GM10847 (cell line): ENCODE measurements around the gene BNC1.

Source experiments
- POLR2A ChIP-seq: IDR thresholded peaks from 2 replicates; pipeline ENCODE4 v1.6.1; 2011; ENCODE audit not compliant: insufficient read length; ENCODE audit errors: extremely low read depth

The BNC1 gene, protein sequence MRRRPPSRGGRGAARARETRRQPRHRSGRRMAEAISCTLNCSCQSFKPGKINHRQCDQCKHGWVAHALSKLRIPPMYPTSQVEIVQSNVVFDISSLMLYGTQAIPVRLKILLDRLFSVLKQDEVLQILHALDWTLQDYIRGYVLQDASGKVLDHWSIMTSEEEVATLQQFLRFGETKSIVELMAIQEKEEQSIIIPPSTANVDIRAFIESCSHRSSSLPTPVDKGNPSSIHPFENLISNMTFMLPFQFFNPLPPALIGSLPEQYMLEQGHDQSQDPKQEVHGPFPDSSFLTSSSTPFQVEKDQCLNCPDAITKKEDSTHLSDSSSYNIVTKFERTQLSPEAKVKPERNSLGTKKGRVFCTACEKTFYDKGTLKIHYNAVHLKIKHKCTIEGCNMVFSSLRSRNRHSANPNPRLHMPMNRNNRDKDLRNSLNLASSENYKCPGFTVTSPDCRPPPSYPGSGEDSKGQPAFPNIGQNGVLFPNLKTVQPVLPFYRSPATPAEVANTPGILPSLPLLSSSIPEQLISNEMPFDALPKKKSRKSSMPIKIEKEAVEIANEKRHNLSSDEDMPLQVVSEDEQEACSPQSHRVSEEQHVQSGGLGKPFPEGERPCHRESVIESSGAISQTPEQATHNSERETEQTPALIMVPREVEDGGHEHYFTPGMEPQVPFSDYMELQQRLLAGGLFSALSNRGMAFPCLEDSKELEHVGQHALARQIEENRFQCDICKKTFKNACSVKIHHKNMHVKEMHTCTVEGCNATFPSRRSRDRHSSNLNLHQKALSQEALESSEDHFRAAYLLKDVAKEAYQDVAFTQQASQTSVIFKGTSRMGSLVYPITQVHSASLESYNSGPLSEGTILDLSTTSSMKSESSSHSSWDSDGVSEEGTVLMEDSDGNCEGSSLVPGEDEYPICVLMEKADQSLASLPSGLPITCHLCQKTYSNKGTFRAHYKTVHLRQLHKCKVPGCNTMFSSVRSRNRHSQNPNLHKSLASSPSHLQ

DNA sequence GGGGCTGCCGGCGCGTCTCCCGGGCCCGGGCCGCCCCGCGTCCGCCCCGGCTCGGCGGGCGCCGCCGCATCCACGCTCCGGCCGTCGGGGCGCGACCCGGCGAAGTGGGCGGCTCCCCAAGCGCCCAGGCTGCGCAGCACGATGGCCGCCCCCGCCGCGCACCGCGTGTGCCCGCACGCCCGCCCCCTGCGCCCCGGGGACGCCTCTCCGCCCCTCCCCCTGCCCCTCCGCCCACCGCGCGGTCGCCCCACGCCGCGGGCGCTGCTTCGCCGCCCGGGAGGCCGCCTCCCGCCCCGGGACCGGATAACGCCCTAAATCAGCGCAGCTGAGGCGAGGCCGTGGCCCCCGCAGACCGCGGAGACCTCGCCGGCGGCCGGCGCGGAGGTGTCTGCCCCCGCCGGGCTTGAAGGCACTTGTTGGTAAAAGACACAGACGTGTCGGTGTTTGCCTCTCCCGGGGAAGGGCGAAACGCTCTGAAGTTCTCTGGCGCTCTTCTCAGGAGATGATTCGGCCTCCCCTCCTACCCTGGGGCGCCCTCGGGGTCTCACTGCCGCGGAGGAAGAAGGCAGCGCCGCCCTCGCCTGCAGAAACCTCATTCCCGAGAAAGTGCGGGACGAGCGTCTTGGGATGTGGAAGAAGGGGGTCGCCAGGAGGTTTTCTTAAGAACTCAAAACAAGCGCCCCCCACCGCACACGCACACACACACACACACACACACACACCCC, at the start of gene BNC1:
BNC1 (minus strand) TSS at position 106 of the 725 bp plus-strand sequence; CDS start at position 70, 36 bp downstream.
- TF ChIP-seq POLR2A = no peak

DNA sequence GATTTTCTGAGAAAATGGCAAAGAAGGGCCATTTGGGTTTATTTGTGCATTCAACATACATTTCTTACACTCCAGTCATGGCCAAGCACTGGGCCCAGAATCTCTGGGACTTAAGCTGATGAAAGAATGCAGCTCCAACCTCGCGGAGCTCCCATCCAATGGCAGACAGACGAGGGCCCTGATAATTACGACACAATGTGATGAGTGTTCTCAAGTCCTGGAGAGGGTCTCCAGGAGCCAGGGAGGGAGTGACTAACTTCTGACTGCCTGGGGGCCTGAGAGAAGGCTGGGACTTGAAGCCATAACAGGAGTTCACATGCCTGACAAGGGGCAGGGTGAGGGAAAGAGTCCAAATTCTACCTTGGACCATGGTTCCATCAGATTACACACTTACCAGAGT, 42.6 kb upstream of the BNC1 start:
- TF ChIP-seq POLR2A = no peak

DNA sequence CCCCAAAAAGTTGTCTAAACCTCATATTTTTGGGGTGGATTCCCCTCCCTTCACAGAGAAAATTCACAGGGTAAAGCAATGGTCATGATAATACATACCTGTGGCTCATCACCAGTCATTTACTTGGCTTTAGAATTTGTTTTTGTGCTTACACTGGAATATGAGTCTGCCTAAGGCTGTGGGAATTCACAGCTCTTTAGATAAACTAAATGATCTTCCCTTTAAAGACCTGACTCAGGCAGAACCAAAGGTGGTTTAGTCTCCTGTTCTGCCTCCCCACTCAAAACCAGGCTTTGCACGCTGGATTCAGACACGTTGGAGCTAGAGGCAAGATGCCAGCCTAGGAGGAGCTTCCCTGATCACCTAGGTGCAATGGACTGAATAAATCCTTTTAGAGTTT, 40.3 kb upstream of the BNC1 start:
- no peak for TF ChIP-seq POLR2A

DNA sequence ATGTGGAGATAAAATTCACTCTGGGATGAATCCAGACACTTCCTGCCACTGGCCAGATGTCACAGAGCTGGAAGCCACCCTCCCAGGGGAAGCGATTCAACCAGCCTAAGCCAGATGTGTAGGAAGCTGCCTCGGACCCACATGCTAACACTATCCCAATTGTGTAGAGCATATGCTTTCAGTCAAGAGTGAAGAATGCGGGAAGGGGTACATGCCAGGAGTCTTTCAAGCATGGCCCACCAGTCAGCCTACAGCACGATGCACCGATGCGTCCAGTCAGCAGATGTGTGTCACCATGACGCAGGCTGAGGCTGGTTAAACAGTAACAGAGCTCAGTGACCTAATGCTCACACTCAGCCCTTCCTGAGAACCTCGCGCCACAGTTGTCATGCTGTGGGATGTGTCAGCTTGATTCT, 38.8 kb upstream of the BNC1 start:
- no peak for TF ChIP-seq POLR2A

DNA sequence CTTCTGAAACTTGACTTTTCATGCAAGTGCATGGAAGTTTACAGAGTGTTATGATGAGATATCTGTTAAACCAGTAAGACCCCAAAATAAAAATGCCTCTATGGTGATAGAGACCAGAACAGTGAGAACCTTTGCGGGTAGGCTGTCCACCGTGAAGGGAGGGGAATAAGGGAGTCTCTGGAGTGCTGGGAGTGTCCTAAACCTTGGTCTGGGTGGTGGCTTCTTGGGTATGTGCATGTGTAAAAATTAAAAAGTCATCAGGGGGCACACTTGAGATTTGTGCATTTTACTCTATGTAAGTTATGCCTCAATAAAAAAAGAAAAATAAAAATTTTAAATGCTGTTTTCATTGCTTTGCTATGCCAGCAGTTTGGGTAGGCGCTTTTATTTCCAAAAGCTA, 38.2 kb upstream of the BNC1 start:
- TF ChIP-seq POLR2A = no peak

DNA sequence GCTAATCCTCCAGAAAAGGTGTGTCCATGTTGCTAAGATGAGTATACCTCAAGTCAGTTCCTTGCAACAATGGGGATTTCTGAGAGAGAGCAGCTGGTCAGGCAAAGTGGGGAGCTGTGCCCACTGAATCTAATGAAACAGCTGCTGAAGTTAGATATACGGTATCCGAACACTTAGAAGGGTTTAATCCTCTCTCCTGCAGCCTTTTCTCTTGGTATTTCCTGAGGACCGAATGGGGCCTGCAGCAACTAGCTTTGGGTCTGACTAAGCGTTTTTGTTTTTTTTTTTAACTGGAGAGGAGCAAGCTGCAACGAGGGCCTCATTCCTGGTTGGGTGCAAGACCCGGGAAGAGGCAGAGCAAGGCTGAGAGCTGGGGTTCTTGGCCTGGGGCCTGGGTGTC, 37.6 kb upstream of the BNC1 start:
- no peak for TF ChIP-seq POLR2A

DNA sequence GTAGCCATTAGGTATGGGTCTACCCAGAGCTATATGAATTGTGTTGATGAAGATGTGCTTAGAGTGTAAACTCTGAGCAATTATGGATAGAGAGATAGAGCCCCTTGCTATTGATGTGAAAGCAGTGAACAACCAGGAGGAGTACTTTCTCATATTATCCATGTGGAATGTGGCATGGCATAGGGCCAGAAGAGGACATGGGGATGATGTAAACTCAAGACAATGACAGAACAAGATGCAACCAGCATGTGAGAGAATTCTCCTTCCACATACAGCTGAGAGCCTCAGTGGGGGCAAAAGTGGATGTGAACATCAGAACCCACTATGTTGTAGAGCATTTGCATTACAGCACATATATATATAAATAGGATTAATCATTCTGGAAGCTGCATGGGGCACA, 36.4 kb upstream of the BNC1 start:
- TF ChIP-seq POLR2A = no peak

DNA sequence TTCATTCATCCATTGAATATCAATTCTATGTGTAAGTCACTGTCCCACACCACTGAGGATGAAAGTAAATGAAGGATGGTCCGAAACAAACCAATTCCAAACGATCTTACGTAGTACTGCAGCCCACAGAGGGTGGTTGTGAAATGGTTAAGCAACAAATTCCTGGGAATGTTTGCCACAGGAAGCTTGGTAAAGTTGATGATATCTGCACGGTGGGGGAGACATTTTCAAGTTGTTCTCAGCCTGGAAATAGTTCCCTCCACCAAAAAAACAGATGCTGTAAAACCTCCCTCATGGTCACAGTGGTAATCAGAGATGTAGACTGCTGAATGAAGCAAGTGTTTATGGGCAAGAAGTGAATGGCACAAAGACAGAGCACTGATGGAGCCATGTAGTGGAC, 35.9 kb upstream of the BNC1 start:
- TF ChIP-seq POLR2A = no peak

DNA sequence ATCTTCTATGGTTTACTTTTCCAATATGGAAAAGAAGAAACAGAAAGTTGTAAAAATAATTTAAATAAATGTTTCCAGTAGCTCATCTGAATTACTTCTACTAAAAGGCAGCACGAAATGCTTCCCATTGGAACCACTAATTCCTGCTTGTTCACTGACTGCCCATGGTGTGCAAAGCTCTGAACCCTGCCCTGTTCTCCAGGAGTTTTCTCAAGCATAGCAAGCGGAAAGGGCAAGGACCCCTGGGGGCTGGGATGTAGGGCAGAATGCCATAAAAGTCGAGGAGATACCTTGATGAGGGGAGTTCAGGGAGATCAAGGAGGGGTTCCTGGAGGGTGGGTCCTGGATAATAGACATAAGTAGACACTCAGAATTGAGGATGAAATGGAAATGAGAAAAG, 35.3 kb upstream of the BNC1 start:
- TF ChIP-seq POLR2A = no peak

DNA sequence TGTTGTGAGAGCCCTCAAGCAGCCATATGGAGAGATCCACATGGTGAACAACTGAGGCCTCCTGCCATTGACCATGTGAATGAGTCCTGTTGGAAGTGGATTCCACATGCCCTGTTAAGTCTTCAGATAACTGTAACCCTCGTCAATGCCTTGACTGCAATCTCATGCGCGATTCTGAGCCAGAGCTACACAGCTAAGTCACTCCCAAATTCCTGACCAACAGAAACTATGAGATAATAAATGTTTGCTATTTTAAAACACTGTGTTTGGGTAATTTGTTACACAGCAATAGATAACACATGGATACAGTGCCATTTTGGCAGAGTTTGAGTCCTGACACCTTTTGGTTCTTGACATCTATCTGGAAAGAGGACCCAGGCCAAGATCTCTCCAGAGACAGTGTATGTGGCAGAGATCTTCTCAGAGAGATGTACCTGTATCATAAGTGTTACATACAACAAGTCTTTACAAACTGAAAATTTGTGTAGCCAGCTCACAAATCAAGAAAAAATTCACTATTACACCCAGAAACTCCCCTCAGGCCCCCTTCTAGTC, 34.5 kb upstream of the BNC1 start:
- no peak for TF ChIP-seq POLR2A

DNA sequence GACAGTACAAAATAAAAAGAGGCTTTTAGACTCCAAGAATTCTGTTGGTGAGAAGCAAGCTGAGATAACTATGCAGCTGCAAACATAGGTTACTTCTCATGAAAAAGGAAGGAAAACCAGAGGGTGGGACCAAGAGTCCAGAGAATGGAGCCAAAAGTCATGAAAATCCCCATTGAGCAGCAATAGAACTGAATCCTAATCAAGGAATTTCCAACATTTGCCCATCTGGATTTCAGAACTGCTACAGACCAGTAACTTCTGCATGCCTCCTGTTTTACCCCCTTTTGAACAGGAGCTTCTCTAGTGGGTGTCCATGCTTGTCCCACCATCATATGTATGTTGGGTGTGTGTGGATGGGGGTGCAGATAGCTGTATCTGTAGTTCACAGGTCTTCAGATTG, 33.6 kb upstream of the BNC1 start:
- TF ChIP-seq POLR2A = no peak

DNA sequence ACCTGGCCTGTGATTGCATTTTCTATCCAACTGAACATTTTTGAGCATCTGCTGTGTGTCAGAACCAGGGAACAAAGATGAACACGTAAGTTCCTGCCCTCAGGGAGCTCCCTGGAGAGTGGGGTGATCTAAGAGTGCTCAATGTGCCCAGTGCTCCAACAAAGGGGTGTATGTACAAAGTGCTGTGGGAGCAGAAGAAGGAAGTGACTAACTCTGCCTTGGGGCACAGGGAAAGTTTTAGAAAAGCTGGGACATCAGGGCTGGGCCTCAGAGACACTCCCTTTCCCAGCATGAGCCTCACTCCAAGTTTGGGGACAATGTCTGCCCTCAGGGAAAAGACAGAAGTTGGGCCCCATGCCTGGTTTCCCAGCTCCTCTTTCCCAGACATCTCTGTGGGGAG, 27.6 kb upstream of the BNC1 start:
- no peak for TF ChIP-seq POLR2A

DNA sequence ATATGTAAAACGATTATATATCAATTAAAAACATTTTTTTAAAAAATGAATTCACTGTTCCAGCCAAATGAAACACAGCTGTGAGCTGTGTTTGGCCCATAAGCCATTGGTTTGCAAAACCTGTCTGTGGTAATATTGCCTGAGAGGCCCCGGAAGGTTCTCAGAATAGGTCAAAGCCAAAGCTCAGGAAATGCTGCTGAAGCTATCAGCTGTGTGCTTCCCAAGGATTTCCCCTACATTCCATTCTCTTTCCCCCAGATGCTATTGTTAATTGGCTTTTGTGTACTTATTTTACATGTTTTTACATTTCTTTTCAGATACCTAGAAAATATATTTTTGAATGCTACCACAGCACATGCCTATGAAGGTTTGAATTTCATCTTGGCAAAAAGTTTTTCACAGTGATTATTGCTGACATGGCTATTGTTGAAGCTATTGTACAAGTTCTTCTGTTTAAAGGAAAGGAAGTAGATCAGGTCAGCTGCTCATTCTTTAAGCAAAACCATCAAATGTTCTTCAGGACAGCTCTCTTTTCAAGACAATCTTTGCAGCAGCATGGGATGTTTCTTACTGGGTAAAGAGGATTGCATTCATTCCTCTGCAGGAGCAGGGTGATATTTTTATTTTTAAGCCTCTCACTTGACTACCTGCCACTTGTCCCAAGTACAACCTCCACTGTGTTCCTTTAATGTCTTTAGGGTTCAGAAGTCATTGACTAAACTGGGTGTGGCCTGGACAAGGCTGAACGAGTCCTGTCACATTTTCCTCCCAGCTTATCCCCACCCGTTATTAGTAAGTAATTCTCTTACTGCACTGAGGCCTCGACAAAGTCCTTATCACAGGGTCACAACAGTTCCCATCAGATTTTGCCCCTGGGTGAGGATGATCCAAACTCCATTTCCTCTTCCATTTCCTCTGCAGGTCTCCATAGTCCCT, 26.3 kb upstream of the BNC1 start:
- TF ChIP-seq POLR2A = no peak

DNA sequence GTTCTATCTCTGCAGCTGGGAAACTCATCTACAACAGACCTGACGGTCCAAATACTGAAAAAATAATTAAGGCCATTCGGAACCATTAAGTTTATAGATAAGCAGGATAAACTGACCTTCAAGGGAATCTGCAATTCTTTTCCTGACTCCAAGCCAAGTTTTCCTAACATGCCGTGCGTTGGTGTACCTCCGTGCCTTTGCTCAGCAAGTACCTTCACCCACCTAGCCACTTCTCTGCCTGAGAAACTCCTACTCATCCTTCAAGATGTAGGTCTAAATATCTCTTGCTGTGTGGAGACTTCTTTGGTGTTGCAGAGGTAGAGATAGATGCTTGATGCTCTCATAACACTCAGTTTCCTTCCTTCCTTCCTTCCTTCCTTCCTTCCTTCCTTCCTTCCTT, 24.2 kb upstream of the BNC1 start:
- TF ChIP-seq POLR2A = no peak
